ENCODE results near the gene SPON1. TPM values are rescaled to one million over a fixed set of nuclear protein-coding genes. Genes with fewer than 3 reads are reported as not detected.
"Not testable (repeated sequence)": the region's sequence is repeated elsewhere in the genome, so short reads cannot be mapped to it uniquely, and the experiment has no call there.

The SPON1 gene
- total and polyA plus RNA-seq, 9 donors: 11.9 to 112 (median 56.4) TPM

- Histone ChIP-seq H3K27ac (no peak overlapping the region), H3K4me3 (no peak overlapping the region), H3K9me3 (no peaks in the 10 kb centered on the region), H3K4me1 (ENCODE audit: insufficient read depth) (no peaks in the 10 kb centered on the region), H3K27me3 (no peaks in the 10 kb centered on the region), H3K36me3 (no peaks in the 10 kb centered on the region)
- intact Hi-C loops (cut with DNase I): no loop called here
- 78 to 86% (median 86%) methylated on average over 8 of the region's 8 CpGs for WGBS, 3 donors
- DNase-seq: no peak
- no peak for TF ChIP-seq POLR2A (IDR thresholded peaks at IDR 0.05)
- no peak for TF ChIP-seq EP300 (IDR thresholded peaks at IDR 0.05)
- TF ChIP-seq, protein P1, sequence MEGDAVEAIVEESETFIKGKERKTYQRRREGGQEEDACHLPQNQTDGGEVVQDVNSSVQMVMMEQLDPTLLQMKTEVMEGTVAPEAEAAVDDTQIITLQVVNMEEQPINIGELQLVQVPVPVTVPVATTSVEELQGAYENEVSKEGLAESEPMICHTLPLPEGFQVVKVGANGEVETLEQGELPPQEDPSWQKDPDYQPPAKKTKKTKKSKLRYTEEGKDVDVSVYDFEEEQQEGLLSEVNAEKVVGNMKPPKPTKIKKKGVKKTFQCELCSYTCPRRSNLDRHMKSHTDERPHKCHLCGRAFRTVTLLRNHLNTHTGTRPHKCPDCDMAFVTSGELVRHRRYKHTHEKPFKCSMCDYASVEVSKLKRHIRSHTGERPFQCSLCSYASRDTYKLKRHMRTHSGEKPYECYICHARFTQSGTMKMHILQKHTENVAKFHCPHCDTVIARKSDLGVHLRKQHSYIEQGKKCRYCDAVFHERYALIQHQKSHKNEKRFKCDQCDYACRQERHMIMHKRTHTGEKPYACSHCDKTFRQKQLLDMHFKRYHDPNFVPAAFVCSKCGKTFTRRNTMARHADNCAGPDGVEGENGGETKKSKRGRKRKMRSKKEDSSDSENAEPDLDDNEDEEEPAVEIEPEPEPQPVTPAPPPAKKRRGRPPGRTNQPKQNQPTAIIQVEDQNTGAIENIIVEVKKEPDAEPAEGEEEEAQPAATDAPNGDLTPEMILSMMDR (IDR thresholded peaks at IDR 0.05): no peak
Measured at GRCh38 chr11:13921545-13921944, 41.0 kb upstream of the SPON1 start.

DNA sequence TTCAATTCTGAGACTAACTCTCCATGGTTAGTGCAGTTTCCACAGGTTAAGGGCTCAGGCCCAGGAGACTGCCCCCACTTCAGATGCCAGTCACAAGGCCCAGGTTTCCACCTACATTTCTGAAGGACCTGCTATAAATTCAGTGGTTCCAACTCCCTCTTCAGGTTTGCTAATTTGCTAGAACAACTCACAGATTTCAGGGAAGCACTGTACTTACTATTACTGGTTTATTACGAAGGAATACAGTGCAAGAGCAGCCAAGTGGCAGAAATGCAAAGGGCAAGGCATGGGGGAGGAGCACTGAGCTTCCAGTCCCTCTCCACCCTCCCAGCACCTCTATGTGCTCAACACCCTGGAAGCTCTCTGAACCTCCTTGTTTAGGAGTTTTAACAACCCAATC, 39.3 kb upstream of the SPON1 start:
- Histone ChIP-seq H3K9me3 (no peaks in the 10 kb centered on the region), H3K4me3 (no peak overlapping the region), H3K36me3 (no peaks in the 10 kb centered on the region), H3K4me1 (ENCODE audit: insufficient read depth) (no peaks in the 10 kb centered on the region), H3K27ac (no peak overlapping the region), H3K27me3 (no peaks in the 10 kb centered on the region)
- no peak for DNase-seq
- TF ChIP-seq, protein P1 (IDR thresholded peaks at IDR 0.05): no peak
- TF ChIP-seq EP300 (IDR thresholded peaks at IDR 0.05): no peak
- TF ChIP-seq POLR2A (IDR thresholded peaks at IDR 0.05): no peak
- 61 to 77% (median 68%) methylated on average over 1 of the region's 1 CpG for WGBS, 3 donors
- intact Hi-C loops (cut with DNase I): no loop called here

- H3K4me1 ChIP-seq (ENCODE audit: insufficient read depth): no peaks in the 10 kb centered on the region
- H3K9me3 ChIP-seq: no peaks in the 10 kb centered on the region
- no peaks in the 10 kb centered on the region for H3K36me3 ChIP-seq
- WGBS, 3 donors: 70 to 74% (median 72%) methylated on average over 8 of the region's 8 CpGs
- H3K27ac ChIP-seq: no peak overlapping the region
- intact Hi-C loops (cut with DNase I): no loop called here
- no peak overlapping the region for H3K4me3 ChIP-seq
- no peak for DNase-seq
- H3K27me3 ChIP-seq: no peaks in the 10 kb centered on the region
- TF ChIP-seq POLR2A (IDR thresholded peaks at IDR 0.05) (no peak), EP300 (IDR thresholded peaks at IDR 0.05) (no peak)
- TF ChIP-seq, protein P1 (IDR thresholded peaks at IDR 0.05): no peak
Measured at GRCh38 chr11:13923716-13924650, 38.5 kb upstream of the SPON1 start.

DNA sequence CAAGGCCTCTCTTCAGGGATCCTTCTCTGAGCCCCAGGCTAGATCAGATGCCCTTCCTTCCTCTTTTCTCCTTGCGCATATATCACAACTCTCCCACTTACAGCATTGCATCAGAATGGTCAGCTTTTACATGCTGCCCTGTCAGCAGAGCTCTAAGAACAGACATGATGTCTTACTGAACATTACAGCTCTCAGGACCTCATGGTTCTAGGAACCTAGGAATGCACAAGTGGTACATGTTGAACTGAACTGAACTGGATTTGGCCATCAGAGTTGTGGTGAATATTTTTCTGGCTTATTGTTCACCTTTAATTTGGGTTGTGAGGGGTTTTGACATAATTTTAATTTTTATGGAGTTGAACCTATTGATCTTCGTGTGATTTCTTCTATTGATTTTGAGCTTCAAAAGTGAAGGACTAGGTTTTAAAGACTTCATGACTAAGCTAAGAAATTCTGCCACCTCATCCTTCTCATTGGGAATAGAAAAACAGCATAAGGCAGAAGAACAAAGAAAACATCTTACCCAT, 37.7 kb upstream of the SPON1 start:
- no peak for DNase-seq
- H3K4me1 ChIP-seq (ENCODE audit: insufficient read depth): peaks cover 7% of the 10 kb centered on the region
- WGBS, 3 donors: 92 to 95% (median 94%) methylated on average over 2 of the region's 2 CpGs
- H3K9me3 ChIP-seq: no peaks in the 10 kb centered on the region
- H3K27me3 ChIP-seq: no peaks in the 10 kb centered on the region
- H3K36me3 ChIP-seq: no peaks in the 10 kb centered on the region
- H3K4me3 ChIP-seq: no peak overlapping the region
- no peak overlapping the region for H3K27ac ChIP-seq
- TF ChIP-seq EP300 (IDR thresholded peaks at IDR 0.05): no peak
- TF ChIP-seq, protein P1 (IDR thresholded peaks at IDR 0.05): no peak
- TF ChIP-seq POLR2A (IDR thresholded peaks at IDR 0.05): no peak
- intact Hi-C loops (cut with DNase I): no loop called here

- intact Hi-C loops (cut with DNase I); H3K36me3 ChIP-seq: not testable (repeated sequence)
- 96 to 97% (median 96%) methylated on average over 5 of the region's 5 CpGs for WGBS, 3 donors
Measured at GRCh38 chr11:13926366-13926765, 36.2 kb upstream of the SPON1 start.

More at GRCh38 chr11:13926366-13926765, 36.2 kb upstream of the SPON1 start:
- H3K4me1 ChIP-seq (ENCODE audit: insufficient read depth); H3K27me3 ChIP-seq; DNase-seq; H3K27ac ChIP-seq; H3K9me3 ChIP-seq; H3K4me3 ChIP-seq: not testable (repeated sequence)

All from ovary (tissue), 9 donors.